A673 (cell line): Measurements from ENCODE around the gene NRP2. TPM values are rescaled to one million over a fixed set of nuclear protein-coding genes. Genes with fewer than 3 reads are reported as not detected.

Source experiments
- BruUV-seq: library from RNA; stranded (reverse); fragments of 400-500 nt; replicated peaks from 2 replicates; lab custom pipeline; 2021; lab: Mats Ljungman, UMichigan
- CTCF ChIA-PET: fragments of 300-600 bp; sonication (Branson Sonifier 250); formaldehyde crosslinking; loops from one replicate; lab custom pipeline; 2022; ENCODE audit warnings: antibody characterized with exemption; lab: Charles Lee
- POLR2A ChIA-PET: fragments of 300-600 bp; sonication (Branson Sonifier 250); formaldehyde crosslinking; loops from one replicate; lab custom pipeline; 2022; ENCODE audit warnings: antibody characterized with exemption; ENCODE audit not compliant: low non-redundant PET; lab: Charles Lee
- DNase-seq: peaks from one replicate; pipeline ENCODE4 v3.0.0-alpha.2; 2015; ENCODE audit warnings: low spot score
- H3K27ac ChIP-seq: fragments of 200-600 bp; sonication (generic); 2 replicates; pipeline ENCODE4 v1.5.1; 2016; ENCODE audit warnings: mixed run types, low read depth, mild to moderate bottlenecking, mixed read lengths, antibody characterized with exemption, low read length; ENCODE audit not compliant: poor library complexity, severe bottlenecking
- H3K27me3 ChIP-seq: fragments of 200-600 bp; sonication (generic); replicated peaks from 2 replicates; pipeline ENCODE4 v1.6.1; 2017; ENCODE audit warnings: mixed run types, low read depth, mild to moderate bottlenecking, mixed read lengths, antibody characterized with exemption, low read length; ENCODE audit not compliant: insufficient read depth, poor library complexity
- H3K36me3 ChIP-seq: fragments of 200-600 bp; sonication (generic); 2 replicates; pipeline ENCODE4 v1.6.1; 2016; ENCODE audit warnings: mixed run types, mild to moderate bottlenecking, mixed read lengths, antibody characterized with exemption, low read length; ENCODE audit not compliant: insufficient read depth, poor library complexity, severe bottlenecking
- H3K4me1 ChIP-seq: fragments of 200-600 bp; sonication (generic); 2 replicates; pipeline ENCODE4 v1.6.1; 2017; ENCODE audit warnings: mixed run types, mild to moderate bottlenecking, mixed read lengths, antibody characterized with exemption, low read length; ENCODE audit not compliant: insufficient read depth, poor library complexity, severe bottlenecking
- H3K4me3 ChIP-seq: fragments of 200-600 bp; sonication (generic); 2 replicates; pipeline ENCODE4 v1.5.1; 2016; ENCODE audit warnings: low read depth, mixed run types, mild to moderate bottlenecking, mixed read lengths, low read length; ENCODE audit not compliant: poor library complexity, severe bottlenecking
- H3K9me3 ChIP-seq: fragments of 200-600 bp; sonication (generic); 2 replicates; pipeline ENCODE4 v1.6.1; 2016; ENCODE audit warnings: mixed run types, low read depth, mild to moderate bottlenecking, mixed read lengths, antibody characterized with exemption, low read length; ENCODE audit not compliant: poor library complexity, severe bottlenecking
- EZH2 ChIP-seq: fragments of 200-600 bp; sonication (generic); IDR thresholded peaks from 2 replicates; pipeline ENCODE4 v1.6.1; 2017; ENCODE audit warnings: borderline replicate concordance, low read depth, mild to moderate bottlenecking, mixed read lengths, antibody characterized with exemption, low read length; ENCODE audit not compliant: poor library complexity, severe bottlenecking
- intact Hi-C: fragments of 100-400 bp; cut with micrococcal nuclease; formaldehyde crosslinking; loops from one replicate; pipeline ENCODE4 v1.10.0; 2022; ENCODE audit not compliant: unreplicated experiment
- total RNA-seq: library from RNA; stranded (reverse); gene quantifications from 2 replicates; pipeline ENCODE4 v1.2.3, GENCODE V29; 2021
- TF ChIP-seq, protein P1 (sequence below): fragments of 300-800, 200-600 bp; sonication (generic); conservative IDR thresholded peaks from 2 replicates; pipeline ENCODE4 v1.5.1; 2017; ENCODE audit warnings: low read depth, mild to moderate bottlenecking, antibody characterized with exemption, low read length, moderate library complexity, mixed read lengths

NRP2 gene
- total RNA-seq, 1 experiment from 2014 or later: 4.0 TPM

DNA sequence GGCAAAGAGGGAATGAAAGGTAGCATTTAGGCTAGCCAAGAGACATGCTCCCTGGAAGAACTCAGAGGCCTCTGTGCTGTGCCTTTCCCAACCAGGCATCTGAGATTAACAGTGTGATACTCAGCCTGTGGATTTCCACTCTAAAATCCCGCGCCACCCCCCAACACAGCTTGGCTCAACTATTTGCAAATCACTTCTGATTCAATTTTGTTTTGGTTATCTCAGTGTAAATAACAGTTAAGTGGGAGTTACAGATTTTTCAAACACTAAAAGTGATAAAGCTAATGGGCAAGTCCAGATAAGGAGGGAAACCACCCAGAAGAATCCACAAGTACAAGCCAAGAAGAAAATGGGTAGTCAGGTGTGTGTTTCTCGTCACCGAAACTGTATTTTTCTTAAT lies 1.4 kb upstream of the NRP2 start:
- ChIA-PET CTCF (interaction anchor here (0.6 kb wide), 1 partner anchor 793 kb away, joined by 8 read pairs; no protein-coding TSS in a partner anchor), POLR2A (no interaction called here)
- H3K27ac ChIP-seq: no peak overlapping the region

DNA sequence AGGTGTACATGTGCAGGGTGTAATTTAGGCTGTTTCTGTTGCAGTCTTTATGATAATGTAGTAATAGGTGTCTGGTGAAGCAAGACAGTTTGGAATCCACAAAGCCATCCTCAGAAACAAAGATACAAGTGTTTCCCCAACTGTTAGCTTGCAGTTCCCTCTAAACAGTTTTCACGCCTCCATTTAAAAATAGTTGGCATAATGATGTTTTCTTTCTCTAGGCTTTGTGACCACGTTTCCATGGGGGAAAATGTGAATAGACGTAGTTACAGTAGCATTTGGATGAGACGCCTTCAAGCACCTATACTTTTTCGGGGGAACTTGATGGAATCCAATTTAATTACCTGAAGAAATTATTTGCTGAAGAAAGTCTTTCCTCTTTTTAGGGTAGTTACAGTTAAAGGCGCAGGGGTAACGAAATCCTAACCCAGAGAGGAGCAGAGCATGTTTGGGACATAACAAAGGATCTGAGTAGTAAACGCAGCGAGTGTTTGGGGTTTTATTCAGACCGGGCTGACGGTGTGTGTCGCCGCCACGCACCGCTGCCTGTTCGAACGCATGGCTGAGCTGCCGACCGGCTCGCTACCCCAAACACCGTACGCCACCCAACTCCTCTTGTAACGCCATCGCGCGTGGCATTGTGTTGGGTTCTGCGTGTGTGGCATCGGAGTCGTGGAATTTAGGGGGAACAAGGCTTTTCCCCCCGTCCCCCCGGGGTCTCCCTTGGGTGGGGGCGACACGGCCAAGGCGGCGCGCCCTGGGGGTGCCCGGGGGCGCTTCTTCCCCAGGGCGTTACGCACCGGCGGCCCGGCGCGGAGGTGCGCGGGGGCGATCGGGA lies 681 bp upstream of the NRP2 start:
- CTCF ChIA-PET: interaction anchor here (0.5 to 0.6 kb wide), 2 partner anchors 317 to 793 kb away, joined by 4 to 8 read pairs; no protein-coding TSS in a partner anchor
- Histone ChIP-seq H3K27ac (no peak overlapping the region), H3K9me3 (no peaks in the 10 kb centered on the region), H3K4me1 (peaks cover 13% of the 10 kb centered on the region), H3K4me3 (peak overlapping the region; percentile 50), H3K36me3 (no peaks in the 10 kb centered on the region), H3K27me3 (peaks cover 42% of the 10 kb centered on the region)
- intact Hi-C loops: loop anchor here (2.0 to 10.0 kb wide), 7 partner anchors 206 to 1657 kb away; no protein-coding TSS in a partner anchor
- TF ChIP-seq, protein P1, sequence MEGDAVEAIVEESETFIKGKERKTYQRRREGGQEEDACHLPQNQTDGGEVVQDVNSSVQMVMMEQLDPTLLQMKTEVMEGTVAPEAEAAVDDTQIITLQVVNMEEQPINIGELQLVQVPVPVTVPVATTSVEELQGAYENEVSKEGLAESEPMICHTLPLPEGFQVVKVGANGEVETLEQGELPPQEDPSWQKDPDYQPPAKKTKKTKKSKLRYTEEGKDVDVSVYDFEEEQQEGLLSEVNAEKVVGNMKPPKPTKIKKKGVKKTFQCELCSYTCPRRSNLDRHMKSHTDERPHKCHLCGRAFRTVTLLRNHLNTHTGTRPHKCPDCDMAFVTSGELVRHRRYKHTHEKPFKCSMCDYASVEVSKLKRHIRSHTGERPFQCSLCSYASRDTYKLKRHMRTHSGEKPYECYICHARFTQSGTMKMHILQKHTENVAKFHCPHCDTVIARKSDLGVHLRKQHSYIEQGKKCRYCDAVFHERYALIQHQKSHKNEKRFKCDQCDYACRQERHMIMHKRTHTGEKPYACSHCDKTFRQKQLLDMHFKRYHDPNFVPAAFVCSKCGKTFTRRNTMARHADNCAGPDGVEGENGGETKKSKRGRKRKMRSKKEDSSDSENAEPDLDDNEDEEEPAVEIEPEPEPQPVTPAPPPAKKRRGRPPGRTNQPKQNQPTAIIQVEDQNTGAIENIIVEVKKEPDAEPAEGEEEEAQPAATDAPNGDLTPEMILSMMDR: no peak
- no peak for TF ChIP-seq EZH2
- DNase-seq: no peak
- no TSS peak for BruUV-seq
- POLR2A ChIA-PET: no interaction called here

More for the DNA sequence above, 1.4 kb upstream of the NRP2 start:
- TF ChIP-seq, protein P1: no peak
- TF ChIP-seq EZH2: no peak
- BruUV-seq: no TSS peak
- intact Hi-C loops: loop anchor here (2.0 to 10.0 kb wide), 7 partner anchors 206 to 1656 kb away; no protein-coding TSS in a partner anchor
- peaks cover 35% of the 10 kb centered on the region for H3K27me3 ChIP-seq
- no peaks in the 10 kb centered on the region for H3K9me3 ChIP-seq
- no peak for DNase-seq
- H3K36me3 ChIP-seq: no peaks in the 10 kb centered on the region
- peaks cover 13% of the 10 kb centered on the region for H3K4me1 ChIP-seq
- H3K4me3 ChIP-seq: no peak overlapping the region

GRCh38 chr2:205682971-205683501 lies 735 bp downstream of the NRP2 start:
- intact Hi-C loops: loop anchor here (5.0 to 10.0 kb wide), 5 partner anchors 204 to 1658 kb away; no protein-coding TSS in a partner anchor
- peak overlapping the region; percentile 50 for H3K4me3 ChIP-seq
- peak; percentile 9 for TF ChIP-seq EZH2
- TF ChIP-seq, protein P1: no peak
- H3K4me1 ChIP-seq: peaks cover 13% of the 10 kb centered on the region
- H3K9me3 ChIP-seq: no peaks in the 10 kb centered on the region
- H3K27ac ChIP-seq: no peak overlapping the region
- H3K27me3 ChIP-seq: peaks cover 53% of the 10 kb centered on the region
- DNase-seq: no peak
- POLR2A ChIA-PET: no interaction called here
- CTCF ChIA-PET: interaction anchor here (0.7 kb wide), 1 partner anchor 243 kb away, joined by 3 read pairs; no protein-coding TSS in a partner anchor
- H3K36me3 ChIP-seq: no peaks in the 10 kb centered on the region
- no TSS peak for BruUV-seq
